CD4-positive, alpha-beta T cell (primary cell): ENCODE data around the gene VSX2. TPM values are rescaled to one million over a fixed set of nuclear protein-coding genes. Genes with fewer than 3 reads are reported as not detected.

Source experiments
- ATAC-seq: fragments of 200-7000 bp; cut with Tn5 transposase; one replicate; pipeline ENCODE4 v1.10.0; 2022; ENCODE audit warnings: mild to moderate bottlenecking; ENCODE audit not compliant: poor library complexity
- CTCF ChIA-PET: fragments of 350-600 bp; sonication (Branson Sonifier 250); formaldehyde crosslinking; loops from one replicate; lab custom pipeline; 2021; ENCODE audit warnings: antibody characterized with exemption, inconsistent platforms; lab: Charles Lee
- POLR2A ChIA-PET: fragments of 350-600 bp; sonication (Branson Sonifier 250); formaldehyde crosslinking; loops from one replicate; lab custom pipeline; 2021; ENCODE audit warnings: antibody characterized with exemption, inconsistent platforms; lab: Charles Lee
- DNase-seq, 14 experiments: peaks; one replicate each; pipeline ENCODE4 v3.0.0-alpha.2; 2013 to 2020; ENCODE audit warnings: mixed read lengths in 2 of 14
- H3K27ac ChIP-seq, 2 donors: one replicate each; pipeline versions ENCODE4 v1.5.1 to v1.7.0; 2013; ENCODE audit warnings: low read length in 2 of 2, low read depth in 1 of 2, mild to moderate bottlenecking in 1 of 2
- H3K27me3 ChIP-seq, 2 experiments: 1 replicate in 1 of 2; 2 replicates in 1 of 2; pipeline versions ENCODE4 v1.6.1 to v1.7.0; 2013; ENCODE audit warnings: low read length in 2 of 2, control low read depth in 1 of 2, mild to moderate bottlenecking in 1 of 2, moderate library complexity in 1 of 2; ENCODE audit not compliant: insufficient read depth in 2 of 2, control insufficient read depth in 1 of 2
- H3K36me3 ChIP-seq: one replicate; pipeline ENCODE4 v1.6.1; 2013; ENCODE audit warnings: low read length, control low read depth; ENCODE audit not compliant: insufficient read depth
- H3K4me1 ChIP-seq: one replicate; pipeline ENCODE4 v1.6.1; 2013; ENCODE audit warnings: low read length, control low read depth; ENCODE audit not compliant: insufficient read depth
- H3K4me3 ChIP-seq: one replicate; pipeline ENCODE4 v1.5.1; 2013; ENCODE audit warnings: mild to moderate bottlenecking, low read length, moderate library complexity
- H3K9me3 ChIP-seq, 2 experiments: 1 replicate in 1 of 2; 2 replicates in 1 of 2; pipeline versions ENCODE4 v1.6.1 to v1.7.0; 2013; ENCODE audit warnings: low read length in 2 of 2, mild to moderate bottlenecking in 2 of 2, control low read depth in 1 of 2, moderate library complexity in 1 of 2; ENCODE audit not compliant: control insufficient read depth in 1 of 2, insufficient read depth in 1 of 2
- H3K27ac Mint-ChIP-seq: one replicate; pipeline ENCODE4 v1.8.0; 2020; ENCODE audit warnings: mixed read lengths
- H3K27me3 Mint-ChIP-seq: one replicate; pipeline ENCODE4 v1.8.0; 2021; ENCODE audit warnings: mixed read lengths
- H3K36me3 Mint-ChIP-seq: one replicate; pipeline ENCODE4 v1.8.0; 2021; ENCODE audit warnings: low read depth, mixed read lengths
- H3K4me1 Mint-ChIP-seq: one replicate; pipeline ENCODE4 v1.8.0; 2021; ENCODE audit warnings: low read depth, mixed read lengths
- H3K4me3 Mint-ChIP-seq: one replicate; pipeline ENCODE4 v1.8.0; 2020; ENCODE audit warnings: mild to moderate bottlenecking, mixed read lengths
- H3K9me3 Mint-ChIP-seq: one replicate; pipeline ENCODE4 v1.8.0; 2020; ENCODE audit warnings: mixed read lengths
- CTCF ChIP-seq: fragments of 200-600 bp; IDR thresholded peaks from one replicate; pipeline ENCODE4 v1.8.0; 2022; ENCODE audit warnings: antibody characterized with exemption, mild to moderate bottlenecking
- intact Hi-C, 2 experiments: fragments of 100-400 bp; cut with DNase I in 1 of 2; cut with micrococcal nuclease in 1 of 2; formaldehyde crosslinking; loops; one replicate each; pipeline versions ENCODE4 v1.15.1 to v1.9.0; 2023 to 2025; cut with DNase I, micrococcal nuclease
- total RNA-seq, 174 experiments: library from RNA in 2 of 174; stranded (reverse) in 2 of 174; gene quantifications; one replicate each; pipeline ENCODE4 v1.2.3 and lab custom pipeline; 2021 to 2026

The VSX2 gene
- total RNA-seq, 2 experiments from 2014 or later, result not detected

GRCh38 chr14:74245292-74245691, 6.0 kb downstream of the VSX2 start:
- H3K4me3 ChIP-seq, result no peak overlapping the region
- ATAC-seq (no peak), DNase-seq (no peak)
- intact Hi-C loops, result no loop called here
- H3K27me3 ChIP-seq, result peaks cover 65 to 83% of the 10 kb centered on the region in 2 experiments
- CTCF ChIA-PET, result interaction anchor here (0.8 to 1.2 kb wide), 3 partner anchors 9 to 12 kb away, joined by 3 read pairs; no protein-coding TSS in a partner anchor
- H3K36me3 ChIP-seq, result no peaks in the 10 kb centered on the region
- Mint-ChIP-seq H3K4me3 (no peak overlapping the region), H3K27me3 (peaks cover 89% of the 10 kb centered on the region), H3K27ac (no peak overlapping the region), H3K9me3 (no peaks in the 10 kb centered on the region), H3K4me1 (peaks cover 21% of the 10 kb centered on the region), H3K36me3 (no peaks in the 10 kb centered on the region)
- H3K9me3 ChIP-seq, result peaks cover 0 to 12% of the 10 kb centered on the region in 2 experiments
- no peak for TF ChIP-seq CTCF
- H3K4me1 ChIP-seq, result peaks cover 20% of the 10 kb centered on the region
- H3K27ac ChIP-seq, result no peak overlapping the region
- POLR2A ChIA-PET, result no interaction called here

GRCh38 chr14:74246542-74246941, 7.3 kb downstream of the VSX2 start:
- DNase-seq (no peak), ATAC-seq (no peak)
- no peak for TF ChIP-seq CTCF
- no peaks in the 10 kb centered on the region for H3K9me3 Mint-ChIP-seq
- H3K27me3 ChIP-seq, result peaks cover 53 to 71% of the 10 kb centered on the region in 2 experiments
- peaks cover 13% of the 10 kb centered on the region for H3K4me1 ChIP-seq
- H3K4me1 Mint-ChIP-seq, result peaks cover 18% of the 10 kb centered on the region
- ChIA-PET POLR2A (no interaction called here), CTCF (no interaction called here)
- H3K36me3 Mint-ChIP-seq, result no peaks in the 10 kb centered on the region
- H3K36me3 ChIP-seq, result no peaks in the 10 kb centered on the region
- intact Hi-C loops, result no loop called here
- H3K9me3 ChIP-seq, result peaks cover 0 to under 1% of the 10 kb centered on the region in 2 experiments
- no peak overlapping the region for H3K4me3 ChIP-seq
- peaks cover 85% of the 10 kb centered on the region for H3K27me3 Mint-ChIP-seq
- no peak overlapping the region for H3K27ac ChIP-seq
- no peak overlapping the region for H3K27ac Mint-ChIP-seq
- no peak overlapping the region for H3K4me3 Mint-ChIP-seq

GRCh38 chr14:74248017-74248416, 8.8 kb downstream of the VSX2 start:
- Histone ChIP-seq H3K36me3 (no peaks in the 10 kb centered on the region), H3K4me1 (peaks cover 9% of the 10 kb centered on the region), H3K27me3 (peaks cover 42 to 56% of the 10 kb centered on the region in 2 experiments), H3K9me3 (no peaks in the 10 kb centered on the region), H3K27ac (no peak overlapping the region), H3K4me3 (no peak overlapping the region)
- Mint-ChIP-seq H3K4me1 (peaks cover 9% of the 10 kb centered on the region), H3K27me3 (peaks cover 74% of the 10 kb centered on the region), H3K9me3 (no peaks in the 10 kb centered on the region), H3K36me3 (no peaks in the 10 kb centered on the region), H3K4me3 (no peak overlapping the region), H3K27ac (no peak overlapping the region)
- POLR2A ChIA-PET, result no interaction called here
- CTCF ChIA-PET, result interaction anchor here (1.2 kb wide), 1 partner anchor 9 kb away, joined by 4 read pairs; no protein-coding TSS in a partner anchor
- intact Hi-C loops, result no loop called here
- DNase-seq, result no peak
- no peak for ATAC-seq
- no peak for TF ChIP-seq CTCF
